Stimulated activated CD8-positive, alpha-beta memory T cell treated with anti-CD3 and anti-CD28 coated beads, Interleukin-15, amount 100 ng/mL, for 24 hours (primary cell): Measurements from ENCODE around the gene MYH16.
"Not testable (repeated sequence)": the region's sequence is repeated elsewhere in the genome, so short reads cannot be mapped to it uniquely, and the experiment has no call there.

Experiments
- DNase-seq: peaks from one replicate; pipeline ENCODE4 v3.0.0-alpha.2; 2020; ENCODE audit warnings: low read depth

MYH16 gene

GRCh38 chr7:99355098-99355497 is 82.5 kb downstream of the MYH16 start:
- no peak for DNase-seq

- DNase-seq = no peak
These were observed 85.3 kb downstream of the MYH16 start for GRCh38 chr7:99357701-99358490.

- not testable (repeated sequence) for DNase-seq
These were observed 85.9 kb downstream of the MYH16 start for GRCh38 chr7:99358521-99358920.

- DNase-seq = no peak
These were observed 87.0 kb downstream of the MYH16 start for GRCh38 chr7:99359465-99360154.
